GM12801 (cell line): ENCODE results near the gene TMEM233.

Experiments used
- CTCF ChIP-seq: IDR thresholded peaks from one replicate; pipeline ENCODE4 v1.5.1; 2011; ENCODE audit warnings: control low read depth; ENCODE audit not compliant: insufficient read length; ENCODE audit errors: extremely low read depth

TMEM233 gene

GRCh38 chr12:119678459-119678858, 84.9 kb downstream of the TMEM233 start:
- no peak for TF ChIP-seq CTCF

GRCh38 chr12:119679081-119679480, 85.5 kb downstream of the TMEM233 start:
- TF ChIP-seq CTCF: no peak

GRCh38 chr12:119679490-119679889, 85.9 kb downstream of the TMEM233 start:
- TF ChIP-seq CTCF: no peak

GRCh38 chr12:119681111-119681510, 87.5 kb downstream of the TMEM233 start:
- no peak for TF ChIP-seq CTCF

- TF ChIP-seq CTCF: no peak
Observed at GRCh38 chr12:119681728-119682638, 88.4 kb downstream of the TMEM233 start.

- no peak for TF ChIP-seq CTCF
Observed at GRCh38 chr12:119682639-119683252, 89.2 kb downstream of the TMEM233 start.

- no peak for TF ChIP-seq CTCF
Observed at GRCh38 chr12:119683413-119683812, 89.8 kb downstream of the TMEM233 start.
